Stimulated activated CD4-positive, alpha-beta T cell treated with anti-CD3 and anti-CD28 coated beads, Interleukin-15, amount 100 ng/mL, for 1 hour (primary cell): Measurements from ENCODE around the gene TSHZ2.

Source experiments
- DNase-seq, 2 donors: peaks; one replicate each; pipeline ENCODE4 v3.0.0-alpha.2; 2020; ENCODE audit warnings: low read depth in 1 of 2, low spot score in 1 of 2

Gene TSHZ2

GRCh38 chr20:53159160-53159559, 187.0 kb downstream of the TSHZ2 start:
- DNase-seq = no peak

DNA sequence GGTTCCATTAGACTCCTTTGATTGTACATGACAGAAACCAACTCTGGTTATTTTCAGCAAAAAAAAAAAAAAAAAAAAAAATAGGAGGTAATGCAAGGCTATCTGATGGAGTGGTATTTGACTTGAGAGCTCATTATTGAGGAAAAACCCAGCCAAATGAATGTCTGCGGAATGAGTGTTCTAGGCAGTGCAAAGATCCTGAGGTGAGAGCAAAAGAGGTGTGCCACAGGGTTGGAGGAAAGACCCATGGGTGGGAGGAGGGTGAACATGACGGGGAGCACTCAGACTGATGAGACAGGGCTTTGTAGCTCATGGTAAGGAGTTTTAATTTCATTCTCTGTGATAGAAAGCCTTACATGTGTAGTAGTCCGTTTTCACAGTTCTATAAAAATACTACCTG, 188.9 kb downstream of the TSHZ2 start:
- no peak for DNase-seq

DNA sequence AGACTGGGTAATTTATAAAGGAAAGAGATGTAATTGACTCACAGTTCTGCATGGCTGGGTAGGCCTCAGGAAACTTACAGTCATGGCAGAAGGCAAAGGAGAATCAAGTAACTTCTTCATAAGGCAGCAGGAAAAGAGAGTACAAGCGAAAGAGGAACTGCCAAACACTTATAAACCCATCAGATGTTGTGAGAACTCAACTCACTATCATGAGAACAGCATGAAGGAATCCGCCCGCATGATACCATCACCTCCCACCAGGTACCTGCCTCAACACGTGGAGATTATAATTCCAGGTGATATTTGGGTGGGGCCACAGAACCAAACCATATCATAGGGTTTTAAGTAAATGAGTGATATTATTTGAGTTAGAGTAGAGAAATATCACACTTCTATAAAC, 189.3 kb downstream of the TSHZ2 start:
- DNase-seq = no peak

GRCh38 chr20:53162251-53162835, 190.2 kb downstream of the TSHZ2 start:
- DNase-seq = no peak

DNA sequence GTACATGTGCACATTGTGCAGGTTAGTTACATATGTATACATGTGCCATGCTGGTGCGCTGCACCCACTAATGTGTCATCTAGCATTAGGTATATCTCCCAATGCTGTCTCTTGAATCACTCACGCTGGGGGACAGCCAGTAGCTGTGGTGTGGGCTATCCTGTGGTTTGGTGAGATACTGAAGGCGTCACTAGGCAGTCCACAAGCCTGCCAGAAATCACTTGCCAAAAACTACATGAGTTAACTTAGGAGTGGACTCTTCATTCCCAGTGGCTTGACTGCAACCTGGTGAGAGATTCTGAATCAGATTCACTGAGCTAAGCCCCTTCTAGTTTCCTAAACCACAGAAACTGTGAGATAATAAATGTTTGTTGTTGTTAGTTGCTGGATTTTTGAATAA, 191.3 kb downstream of the TSHZ2 start:
- no peak for DNase-seq

- DNase-seq = no peak
Measured at GRCh38 chr20:53164072-53164471, 191.9 kb downstream of the TSHZ2 start.

GRCh38 chr20:53165452-53165851, 193.3 kb downstream of the TSHZ2 start:
- DNase-seq = no peak

DNA sequence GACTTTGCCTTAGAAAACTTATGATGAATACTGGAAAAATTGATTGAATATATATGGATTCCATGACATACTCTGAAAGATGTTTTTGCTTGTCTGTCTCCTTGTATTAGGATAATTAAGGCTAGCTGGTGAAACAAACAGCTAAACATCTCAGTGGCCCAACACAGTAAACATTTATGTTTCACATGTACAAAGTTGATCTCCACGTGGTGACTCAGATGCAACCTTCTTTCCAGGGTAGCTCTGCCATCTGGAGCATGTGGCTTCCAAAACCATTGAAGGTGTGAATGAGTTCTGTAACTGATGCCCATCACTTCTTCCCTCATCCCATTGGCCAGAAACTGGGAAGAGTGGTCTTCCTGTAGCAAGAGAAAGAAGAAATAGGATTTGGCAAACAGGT, 196.3 kb downstream of the TSHZ2 start:
- DNase-seq = no peak

DNA sequence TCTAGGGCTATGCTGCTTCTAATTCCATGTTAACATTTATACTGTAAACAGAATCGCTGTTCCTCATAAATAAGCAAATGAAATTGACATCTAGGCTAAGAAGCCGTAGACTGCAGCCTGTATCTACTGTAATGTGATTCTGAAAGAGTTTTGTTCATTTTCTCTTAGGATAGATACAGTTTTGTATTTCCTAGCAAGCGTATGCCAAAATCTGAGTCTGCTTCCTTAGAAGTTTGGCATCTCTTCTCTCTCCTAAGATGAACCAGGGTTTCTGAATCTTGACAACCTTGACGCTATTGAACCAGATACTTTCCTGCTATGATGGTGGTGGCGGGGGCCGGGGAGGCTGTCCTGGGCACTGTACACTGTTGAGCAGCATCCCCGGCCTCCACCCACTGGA, 198.0 kb downstream of the TSHZ2 start:
- no peak for DNase-seq

- DNase-seq = no peak
Measured at GRCh38 chr20:53171065-53171464, 198.9 kb downstream of the TSHZ2 start.

DNA sequence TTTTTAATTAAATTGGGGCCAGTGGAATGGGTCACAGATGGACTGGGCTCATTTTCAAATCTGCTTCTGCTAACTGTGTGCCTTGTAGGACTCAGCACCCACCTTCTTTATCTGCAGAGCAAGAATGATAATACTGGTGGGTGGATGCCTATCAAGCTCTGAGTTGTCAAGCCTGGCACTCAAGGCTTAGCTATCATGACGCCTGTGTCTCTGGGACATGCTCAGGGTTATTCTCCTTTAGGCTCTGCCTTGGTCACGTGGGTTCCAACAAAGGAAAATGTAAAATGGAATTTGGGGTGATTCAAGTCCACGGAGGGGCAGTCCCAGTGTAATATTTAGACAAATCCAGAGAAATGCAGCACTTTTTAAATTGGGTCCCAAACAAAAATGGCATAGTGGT, 202.3 kb downstream of the TSHZ2 start:
- no peak for DNase-seq

GRCh38 chr20:53175135-53175780, 203.1 kb downstream of the TSHZ2 start:
- no peak for DNase-seq

DNA sequence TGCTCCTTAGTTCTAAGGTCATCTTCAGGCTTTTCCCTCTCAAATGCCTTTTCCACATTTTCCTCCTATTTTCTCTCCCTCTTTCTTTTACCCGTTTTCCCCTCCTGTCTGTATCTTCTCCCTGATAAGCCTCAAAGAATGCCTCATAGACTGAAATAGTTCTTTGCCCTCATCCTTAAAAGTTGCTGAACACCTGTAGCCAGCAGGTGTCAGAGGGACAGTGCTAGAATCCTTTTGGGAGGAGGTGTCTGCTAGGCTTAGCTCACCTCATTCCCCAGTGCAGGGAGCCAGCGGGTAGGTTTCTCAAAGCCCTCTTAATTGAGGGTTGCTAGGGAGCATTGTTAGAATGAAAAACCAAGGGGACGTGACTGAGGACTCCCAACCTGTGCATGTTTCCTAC, 204.0 kb downstream of the TSHZ2 start:
- no peak for DNase-seq

- DNase-seq = no peak
Measured at GRCh38 chr20:53177687-53178086, 205.5 kb downstream of the TSHZ2 start.

DNA sequence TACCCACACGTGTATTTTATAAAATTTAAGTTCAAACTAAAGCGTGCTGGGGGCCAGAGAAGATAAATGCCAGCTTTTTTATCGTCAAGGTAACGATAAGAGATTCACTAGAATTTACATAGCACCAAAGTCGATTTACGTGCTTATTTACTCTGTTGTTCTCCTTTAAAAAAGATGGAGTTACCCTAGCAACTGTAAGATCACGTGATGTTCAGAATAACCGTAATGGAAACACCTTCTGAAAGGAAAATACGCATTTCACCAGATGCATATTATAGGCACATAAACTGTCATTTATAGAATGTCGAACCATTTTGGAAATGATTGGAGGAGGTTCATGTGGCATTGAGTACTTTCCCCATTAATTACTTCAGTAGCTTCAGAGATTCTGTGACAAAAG, 207.6 kb downstream of the TSHZ2 start:
- no peak for DNase-seq

DNA sequence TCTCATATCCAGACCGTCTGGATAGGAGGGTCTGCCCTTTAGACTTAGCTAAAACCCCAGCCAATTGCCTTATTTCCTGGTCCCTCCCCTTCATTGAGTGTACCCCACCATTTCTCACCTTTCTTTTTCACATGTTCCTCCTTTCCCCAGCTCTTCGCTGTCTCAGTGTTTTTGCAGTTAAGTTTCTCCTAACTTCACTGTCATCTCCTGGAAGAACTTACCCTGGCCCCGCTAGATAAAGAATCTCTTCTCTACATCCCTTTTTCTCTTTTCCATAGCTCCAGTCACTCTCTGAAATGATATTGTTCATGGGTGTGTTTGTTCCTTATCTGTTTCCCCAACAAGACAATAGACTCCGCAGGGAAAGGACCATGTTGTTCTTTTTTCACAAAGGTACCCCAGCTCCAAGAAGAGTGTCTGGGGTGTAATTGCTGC, 208.8 kb downstream of the TSHZ2 start:
- no peak for DNase-seq

DNA sequence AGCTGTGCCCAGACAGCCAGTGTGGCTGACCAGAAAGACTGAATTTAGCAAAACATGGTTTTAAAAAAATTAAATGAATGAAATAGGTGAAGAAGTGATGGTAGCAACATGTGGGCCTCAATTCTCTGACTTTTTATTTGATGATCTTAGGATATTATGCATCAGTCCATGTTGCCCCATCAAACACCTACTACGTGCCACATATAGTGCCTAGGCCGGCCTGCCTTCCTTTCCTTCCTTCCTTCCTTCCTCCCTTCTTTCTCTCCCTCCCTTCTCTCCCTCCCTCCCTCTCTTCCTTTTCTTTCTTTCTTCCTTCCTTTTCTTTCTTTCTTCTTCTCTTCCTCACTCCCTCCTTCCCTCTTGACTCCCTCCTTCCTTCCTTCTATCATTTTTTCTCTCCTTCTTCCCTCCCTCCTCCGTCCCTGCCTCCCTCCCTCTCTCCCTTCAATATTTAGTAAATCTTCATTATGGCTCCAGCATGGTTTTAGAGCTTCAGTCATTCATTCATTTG, 209.8 kb downstream of the TSHZ2 start:
- DNase-seq = no peak

DNA sequence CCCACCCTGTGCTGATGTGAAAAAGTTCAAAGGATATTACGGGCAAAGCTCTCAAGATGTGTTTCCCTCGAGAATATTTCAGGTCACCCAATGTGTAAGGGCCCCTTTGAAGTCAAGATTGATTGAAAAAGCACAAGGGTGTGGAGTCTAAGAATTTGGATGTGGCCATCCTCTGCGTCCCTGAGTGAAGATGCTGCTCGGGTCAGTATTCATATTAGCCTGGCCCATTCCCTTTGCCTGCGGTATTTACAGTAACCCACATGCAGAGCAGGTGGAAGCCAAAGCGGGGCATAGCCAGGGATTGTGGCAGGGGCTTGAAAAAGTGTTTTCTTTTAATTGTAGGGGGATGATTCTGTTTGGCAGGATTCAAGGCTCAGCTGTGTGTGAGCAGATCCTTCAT, 211.0 kb downstream of the TSHZ2 start:
- DNase-seq = no peak

- no peak for DNase-seq
Measured at GRCh38 chr20:53186635-53187034, 214.5 kb downstream of the TSHZ2 start.

- no peak for DNase-seq
Measured at GRCh38 chr20:53187392-53188068, 215.4 kb downstream of the TSHZ2 start.

GRCh38 chr20:53190225-53190624, 218.1 kb downstream of the TSHZ2 start:
- DNase-seq = no peak

GRCh38 chr20:53191957-53192356, 219.8 kb downstream of the TSHZ2 start:
- no peak for DNase-seq
